ENCODE data around the gene RBPJ.

GRCh38 chr4:26379837-26380236 lies 59.0 kb downstream of the RBPJ start:
- TF ChIP-seq CTCF (conservative IDR thresholded peaks at IDR 0.05; ENCODE audit: low read length) (no peak), EZH2phosphoT487 (IDR thresholded peaks at IDR 0.05; ENCODE audit: borderline replicate concordance, low read depth, low read length) (no peak)
